GM18519 (cell line): Measurements from ENCODE around the gene CYP20A1.
"Not testable (repeated sequence)": the region's sequence is repeated elsewhere in the genome, so short reads cannot be mapped to it uniquely, and the experiment has no call there.

Experiments
- ATAC-seq: cut with Tn5 transposase; IDR thresholded peaks from one replicate; pipeline ENCODE4 v1.9.1; 2021; ENCODE audit warnings: mild to moderate bottlenecking, moderate library complexity; ENCODE audit not compliant: unreplicated experiment, low FRiP score

Gene CYP20A1, protein sequence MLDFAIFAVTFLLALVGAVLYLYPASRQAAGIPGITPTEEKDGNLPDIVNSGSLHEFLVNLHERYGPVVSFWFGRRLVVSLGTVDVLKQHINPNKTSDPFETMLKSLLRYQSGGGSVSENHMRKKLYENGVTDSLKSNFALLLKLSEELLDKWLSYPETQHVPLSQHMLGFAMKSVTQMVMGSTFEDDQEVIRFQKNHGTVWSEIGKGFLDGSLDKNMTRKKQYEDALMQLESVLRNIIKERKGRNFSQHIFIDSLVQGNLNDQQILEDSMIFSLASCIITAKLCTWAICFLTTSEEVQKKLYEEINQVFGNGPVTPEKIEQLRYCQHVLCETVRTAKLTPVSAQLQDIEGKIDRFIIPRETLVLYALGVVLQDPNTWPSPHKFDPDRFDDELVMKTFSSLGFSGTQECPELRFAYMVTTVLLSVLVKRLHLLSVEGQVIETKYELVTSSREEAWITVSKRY

DNA sequence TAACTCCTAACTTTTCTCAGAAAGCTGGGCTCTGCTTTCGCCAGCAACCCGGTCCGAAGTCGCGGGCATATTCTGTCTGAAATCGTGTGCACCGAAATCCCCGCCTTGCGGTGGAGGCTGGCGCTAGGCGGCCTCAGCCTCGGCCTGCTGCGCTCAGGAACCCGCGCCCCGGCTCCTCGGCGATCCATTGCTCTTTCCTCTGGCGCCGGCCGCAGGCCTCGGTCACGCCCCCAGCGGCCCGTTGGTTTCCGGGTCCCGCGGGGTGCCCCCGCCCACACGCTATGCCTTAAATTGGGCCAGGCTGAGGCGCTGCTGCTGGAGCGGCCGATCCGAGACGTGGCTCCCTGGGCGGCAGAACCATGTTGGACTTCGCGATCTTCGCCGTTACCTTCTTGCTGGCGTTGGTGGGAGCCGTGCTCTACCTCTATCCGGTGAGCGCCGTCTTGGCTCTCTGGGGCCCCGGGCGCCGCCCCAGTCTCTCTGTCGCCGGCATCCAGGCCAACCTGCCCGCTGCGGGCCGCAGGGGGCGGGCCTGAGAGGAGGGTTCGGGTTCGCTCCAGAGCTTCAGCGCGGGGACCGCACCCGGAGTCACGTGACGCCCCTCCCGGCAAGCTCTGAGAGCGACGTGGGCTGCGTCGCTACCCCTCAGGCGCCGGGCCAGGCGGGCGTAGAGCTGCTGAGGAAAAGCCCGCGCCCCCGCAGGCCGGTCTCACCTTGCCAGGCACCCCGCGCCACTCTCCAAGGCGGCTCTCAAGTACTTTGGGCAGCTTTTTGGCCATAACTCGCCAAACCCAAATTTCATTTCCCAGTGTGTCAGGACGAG, at the start of gene CYP20A1:
TSS of gene CYP20A1 (plus strand) at position 315 of the 823 bp plus-strand sequence. CDS start at position 360, 45 bp downstream.
- ATAC-seq: peak; percentile 80

GRCh38 chr2:203190547-203190946, 48.3 kb upstream of the CYP20A1 start:
- not testable (repeated sequence) for ATAC-seq

- not testable (repeated sequence) for ATAC-seq
Observed at GRCh38 chr2:203191026-203191425, 47.8 kb upstream of the CYP20A1 start.

DNA sequence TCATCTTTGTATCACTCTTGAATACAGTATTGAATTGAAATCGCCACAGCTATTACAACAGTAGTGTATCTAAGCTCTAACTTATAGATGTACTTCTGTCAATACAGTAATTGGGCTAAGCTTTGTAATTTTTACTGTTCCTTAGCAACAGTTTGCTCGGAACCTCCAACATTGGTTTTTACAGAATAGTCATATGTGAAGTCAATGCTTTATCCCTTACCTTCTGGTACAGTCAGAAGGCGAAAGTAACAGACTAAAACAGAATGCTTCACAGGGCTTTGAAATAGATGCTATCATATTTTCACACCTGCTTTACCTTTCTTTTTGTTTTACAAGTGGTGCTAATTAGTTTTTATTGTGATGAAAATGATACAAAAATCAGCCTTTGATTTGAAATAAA, 46.9 kb upstream of the CYP20A1 start:
- no peak for ATAC-seq

DNA sequence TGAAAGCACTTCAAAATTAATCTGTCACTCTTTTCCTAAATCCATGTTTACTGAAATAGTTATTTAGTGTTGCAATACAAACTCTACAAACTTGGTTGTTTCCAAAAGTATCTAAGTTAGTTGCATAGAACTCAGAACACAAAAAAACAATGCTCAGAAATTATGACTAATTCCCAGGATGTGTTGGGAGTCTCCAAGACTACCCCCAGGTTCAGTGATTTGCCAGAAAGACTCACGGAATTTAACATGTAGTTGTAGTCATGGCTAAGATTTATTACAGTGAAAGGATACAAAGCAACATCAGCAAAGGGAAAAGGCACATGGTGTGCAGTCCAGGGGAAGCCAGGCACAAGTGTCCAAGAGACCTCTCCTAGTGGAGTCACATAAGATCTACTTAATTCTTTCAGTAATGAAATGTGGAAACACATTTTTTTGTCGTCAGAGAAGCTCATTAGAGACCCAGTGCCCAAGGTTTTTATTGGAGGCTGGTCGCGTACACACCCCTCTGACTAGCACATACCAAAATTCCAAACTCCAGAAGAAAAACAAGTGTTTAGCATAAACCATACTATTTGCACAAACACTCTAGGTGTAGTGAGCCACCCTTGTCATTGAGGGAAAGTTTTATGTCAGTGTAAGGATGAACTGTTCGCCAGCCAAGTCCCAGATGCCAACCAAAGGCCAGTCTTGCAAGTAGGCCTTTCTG, 43.3 kb upstream of the CYP20A1 start:
- no peak for ATAC-seq

- ATAC-seq: no peak
Observed at GRCh38 chr2:203200866-203201265, 38.0 kb upstream of the CYP20A1 start.

- ATAC-seq: no peak
Observed at GRCh38 chr2:203201426-203201825, 37.4 kb upstream of the CYP20A1 start.

DNA sequence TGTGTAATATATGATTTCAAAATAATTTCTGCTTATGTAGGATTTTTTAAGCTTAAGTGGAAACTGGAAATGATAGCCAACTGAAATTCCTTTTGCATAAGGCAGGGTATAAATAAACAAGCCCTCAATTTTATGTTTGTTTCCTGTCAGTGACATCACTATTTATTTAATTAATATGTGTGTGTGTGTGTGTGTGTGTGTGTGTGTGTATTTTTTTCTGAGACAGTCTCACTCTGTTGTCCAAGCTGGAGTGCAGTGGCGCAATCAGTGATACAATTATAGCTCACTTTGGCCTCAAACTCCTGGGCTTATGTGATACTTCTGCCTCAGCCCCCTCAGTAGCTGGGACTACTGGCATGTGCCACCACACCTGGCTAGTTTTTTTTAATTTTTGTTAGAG, 29.3 kb upstream of the CYP20A1 start:
- ATAC-seq: no peak

- ATAC-seq: no peak
Observed at GRCh38 chr2:203225423-203226039, 13.3 kb upstream of the CYP20A1 start.

GRCh38 chr2:203229674-203230073, 9.1 kb upstream of the CYP20A1 start:
- not testable (repeated sequence) for ATAC-seq

- ATAC-seq: no peak
Observed at GRCh38 chr2:203237346-203238238, 1.2 kb upstream of the CYP20A1 start.

DNA sequence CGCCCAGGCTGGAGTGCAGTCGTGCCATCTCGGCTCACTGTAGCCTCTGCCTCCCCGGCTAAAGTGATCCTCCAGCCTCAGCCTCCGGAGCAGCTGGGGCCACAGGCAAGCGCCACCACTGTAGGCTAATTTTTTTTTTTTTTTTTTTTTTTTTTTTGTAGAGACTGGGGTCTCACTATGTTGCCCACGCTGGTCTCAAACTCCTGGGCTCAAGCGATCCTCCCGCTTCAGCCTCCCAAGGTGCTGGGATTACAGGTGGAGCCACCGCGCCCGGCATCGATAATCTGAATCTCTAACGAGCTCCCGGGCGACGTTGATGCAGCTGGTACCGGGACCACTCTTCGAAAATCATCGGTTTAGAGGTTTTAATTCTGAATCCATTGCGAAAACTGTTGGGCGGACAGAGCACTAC, 520 bp upstream of the CYP20A1 start:
- no peak for ATAC-seq

DNA sequence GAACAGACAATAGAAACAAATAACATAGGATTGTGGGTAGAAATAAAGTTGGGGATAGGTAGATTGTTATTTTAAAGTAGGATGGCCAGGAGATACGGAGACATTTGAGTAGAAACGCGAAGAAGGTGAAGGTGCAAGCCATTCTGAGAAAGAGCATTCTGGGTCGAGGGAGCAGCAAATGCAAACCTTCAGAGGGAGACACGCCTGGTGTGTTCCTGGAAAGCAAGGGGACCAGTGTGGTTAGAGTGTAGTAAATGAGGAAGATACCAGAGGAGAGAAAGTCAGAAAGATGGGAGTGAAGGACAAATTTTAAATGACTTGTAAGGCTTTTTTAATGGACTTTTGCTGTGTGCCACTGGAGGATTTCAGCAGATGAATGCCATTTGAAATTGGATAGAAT, 1.7 kb downstream of the CYP20A1 start:
- no peak for ATAC-seq

GRCh38 chr2:203242518-203242917, 3.7 kb downstream of the CYP20A1 start:
- no peak for ATAC-seq

DNA sequence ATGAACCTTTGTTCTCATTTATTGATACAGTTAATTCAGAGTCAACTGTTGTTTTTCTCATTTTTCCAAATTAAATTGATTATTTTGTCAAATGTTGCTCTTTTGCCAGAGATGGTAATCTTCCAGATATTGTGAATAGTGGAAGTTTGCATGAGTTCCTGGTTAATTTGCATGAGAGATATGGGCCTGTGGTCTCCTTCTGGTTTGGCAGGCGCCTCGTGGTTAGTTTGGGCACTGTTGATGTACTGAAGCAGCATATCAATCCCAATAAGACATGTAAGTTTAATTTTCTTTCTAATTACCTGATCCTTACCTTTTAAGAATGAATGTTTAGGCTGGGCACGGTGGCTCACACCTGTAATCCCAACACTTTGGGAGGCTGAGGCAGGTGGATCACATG, 7.8 kb downstream of the CYP20A1 start:
- no peak for ATAC-seq

DNA sequence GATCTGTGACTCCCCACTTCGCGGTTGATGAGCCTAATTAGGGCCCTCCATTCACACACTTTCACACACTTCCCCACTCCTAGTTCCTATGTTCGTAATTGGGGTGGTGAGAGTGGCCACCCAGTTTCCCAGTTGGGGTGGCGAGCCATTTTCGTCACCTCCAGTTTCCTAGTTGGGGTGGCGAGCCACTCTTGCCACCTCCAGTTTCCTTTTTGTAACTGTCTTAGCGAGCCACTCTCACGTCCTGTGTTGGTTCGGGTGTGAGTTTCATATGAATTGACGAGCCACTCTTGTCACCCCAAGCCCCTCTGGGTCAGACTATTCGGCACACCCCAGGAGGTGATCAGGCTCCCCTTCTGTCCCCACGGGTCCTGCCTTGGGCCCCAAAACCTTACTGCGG, 14.0 kb downstream of the CYP20A1 start:
- no peak for ATAC-seq

- not testable (repeated sequence) for ATAC-seq
Observed at GRCh38 chr2:203253422-203254095, 14.7 kb downstream of the CYP20A1 start.

DNA sequence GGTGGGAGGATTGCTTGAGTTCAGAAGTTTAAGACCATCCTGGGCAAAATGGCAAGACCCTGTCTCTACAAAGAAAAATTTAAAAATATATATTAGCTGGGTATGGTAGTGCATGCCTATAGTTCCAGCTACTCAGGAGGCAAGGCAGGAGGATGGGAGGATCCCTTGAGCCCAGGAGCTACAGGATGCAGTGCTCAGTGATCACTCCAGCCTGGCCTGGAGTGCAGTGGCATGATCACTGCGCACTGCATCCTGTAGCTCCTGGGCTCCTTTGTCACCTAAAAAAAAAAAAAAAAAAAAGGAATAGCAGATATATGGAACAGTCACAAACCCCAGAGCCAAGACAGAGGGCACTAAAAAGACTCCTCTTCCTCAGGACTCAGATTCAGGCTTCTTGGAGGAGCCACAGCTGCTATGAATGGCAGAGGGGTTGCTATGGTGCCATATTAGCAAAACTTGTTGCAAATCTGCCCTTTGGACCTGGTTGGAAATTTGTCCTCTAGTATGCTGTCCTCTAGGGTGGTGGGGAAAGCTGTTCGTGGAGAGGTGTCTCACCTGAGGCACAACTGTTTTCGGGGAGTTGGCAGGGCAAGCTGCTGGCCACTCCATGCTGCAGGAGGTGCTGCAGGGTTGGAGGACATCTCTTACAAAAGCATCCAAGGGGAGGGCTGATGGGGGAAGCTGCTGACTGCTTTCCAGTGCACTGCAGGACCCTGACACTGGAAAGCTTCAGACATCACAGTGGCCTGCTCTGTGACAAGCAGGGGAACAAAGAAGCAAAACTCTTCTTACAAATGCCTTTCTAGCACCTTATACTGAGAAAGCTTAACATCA, 22.7 kb downstream of the CYP20A1 start:
- ATAC-seq: no peak
